ENCODE results near the gene C3.
"Not testable (repeated sequence)": the region's sequence is repeated elsewhere in the genome, so short reads cannot be mapped to it uniquely, and the experiment has no call there.

DNA sequence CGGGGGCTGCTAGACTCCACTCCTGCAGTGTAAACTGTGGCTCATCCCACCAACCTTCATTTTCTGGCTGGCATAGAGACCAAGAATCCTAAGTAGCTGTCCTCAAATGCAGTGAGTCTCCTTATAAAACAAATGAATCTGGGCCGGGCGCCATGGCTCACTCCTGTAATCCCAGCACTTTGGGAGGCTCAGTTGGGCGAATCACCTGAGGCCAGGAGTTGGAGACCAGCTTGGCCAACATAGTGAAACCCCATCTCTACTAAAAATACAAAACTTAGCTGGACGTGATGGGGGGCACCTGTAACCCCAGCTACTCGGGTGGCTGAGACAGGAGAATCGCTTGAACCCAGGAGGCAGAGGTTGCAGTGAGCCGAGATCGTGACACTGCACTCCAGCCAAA lies 80.1 kb downstream of the C3 start:
- TF ChIP-seq, protein P1, sequence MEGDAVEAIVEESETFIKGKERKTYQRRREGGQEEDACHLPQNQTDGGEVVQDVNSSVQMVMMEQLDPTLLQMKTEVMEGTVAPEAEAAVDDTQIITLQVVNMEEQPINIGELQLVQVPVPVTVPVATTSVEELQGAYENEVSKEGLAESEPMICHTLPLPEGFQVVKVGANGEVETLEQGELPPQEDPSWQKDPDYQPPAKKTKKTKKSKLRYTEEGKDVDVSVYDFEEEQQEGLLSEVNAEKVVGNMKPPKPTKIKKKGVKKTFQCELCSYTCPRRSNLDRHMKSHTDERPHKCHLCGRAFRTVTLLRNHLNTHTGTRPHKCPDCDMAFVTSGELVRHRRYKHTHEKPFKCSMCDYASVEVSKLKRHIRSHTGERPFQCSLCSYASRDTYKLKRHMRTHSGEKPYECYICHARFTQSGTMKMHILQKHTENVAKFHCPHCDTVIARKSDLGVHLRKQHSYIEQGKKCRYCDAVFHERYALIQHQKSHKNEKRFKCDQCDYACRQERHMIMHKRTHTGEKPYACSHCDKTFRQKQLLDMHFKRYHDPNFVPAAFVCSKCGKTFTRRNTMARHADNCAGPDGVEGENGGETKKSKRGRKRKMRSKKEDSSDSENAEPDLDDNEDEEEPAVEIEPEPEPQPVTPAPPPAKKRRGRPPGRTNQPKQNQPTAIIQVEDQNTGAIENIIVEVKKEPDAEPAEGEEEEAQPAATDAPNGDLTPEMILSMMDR (IDR thresholded peaks at IDR 0.05; ENCODE audit: borderline replicate concordance, extremely low read depth, low read length, poor library complexity, severe bottlenecking) = not testable (repeated sequence)
- TF ChIP-seq EZH2 (IDR thresholded peaks at IDR 0.05; ENCODE audit: borderline replicate concordance, low read depth, low read length, severe bottlenecking) = not testable (repeated sequence)

All from DND-41 (cell line).